H1 (cell line): ENCODE results near the gene HIP1. TPM values are rescaled to one million over a fixed set of nuclear protein-coding genes. Genes with fewer than 3 reads are reported as not detected.

ENCODE experiments used
- BRCA1 ChIP-seq: IDR thresholded peaks from 2 replicates; pipeline ENCODE4 v1.6.1; 2012; ENCODE audit warnings: low read depth, low read length, improper control_type of control experiment
- CHD7 ChIP-seq: fragments of 300-600 bp; sonication (generic); IDR thresholded peaks from 2 replicates; pipeline ENCODE4 v1.7.1; 2012; ENCODE audit warnings: low read length, moderate library complexity, mild to moderate bottlenecking, inconsistent platforms; ENCODE audit not compliant: insufficient replicate concordance
- KDM5A ChIP-seq: fragments of 200-600 bp; IDR thresholded peaks from 2 replicates; pipeline ENCODE4 v1.7.1; 2012; ENCODE audit warnings: mild to moderate bottlenecking, low read length, inconsistent platforms, mixed read lengths
- NRF1 ChIP-seq: IDR thresholded peaks from 2 replicates; pipeline ENCODE4 v1.6.1; 2011; ENCODE audit warnings: mild to moderate bottlenecking, low read depth, low read length, improper control_type of control experiment
- polyA plus RNA-seq, 7 experiments: library from polyadenylated mRNA; depleted of rRNA in 3 of 7; stranded (reverse) in 5 of 7; unstranded in 2 of 7; fragments of >200 nt in 5 of 7; fragments of 200-250 nt in 2 of 7; gene quantifications; 1 replicate in 5 of 7; 2 replicates in 1 of 7; 4 replicates in 1 of 7; pipeline versions ENCODE4 v1.2.1 to v1.2.3, GENCODE V29; 2011 to 2013; ENCODE audit warnings: missing spikeins in 2 of 7, mixed read lengths in 2 of 7
- total RNA-seq: library from RNA; stranded (reverse); fragmentation: NEBNext Ultra II Directional; extraction: Animal tissue kit (Norgen Biotek cat#: 25700); gene quantifications from 2 replicates; pipeline ENCODE4 v1.2.1, GENCODE V29; 2021

HIP1 gene
- total and polyA plus RNA-seq, 2 of the 8 experiments (the other 6 are each of a cell fraction or from before 2014, with no cell fraction given), result 51.8 to 108 TPM

- TF ChIP-seq CHD7, result no peak
- no peak for TF ChIP-seq NRF1
- TF ChIP-seq KDM5A, result no peak
- no peak for TF ChIP-seq BRCA1
Measured at GRCh38 chr7:75711076-75711475, 27.7 kb downstream of the HIP1 start (continued).
